GM18526 (cell line): ENCODE measurements around the gene EIF4B.

Experiments
- POLR2A ChIP-seq: IDR thresholded peaks from 3 replicates; pipeline ENCODE4 v1.6.1; 2011; ENCODE audit not compliant: insufficient read length; ENCODE audit errors: extremely low read depth

The EIF4B gene

DNA sequence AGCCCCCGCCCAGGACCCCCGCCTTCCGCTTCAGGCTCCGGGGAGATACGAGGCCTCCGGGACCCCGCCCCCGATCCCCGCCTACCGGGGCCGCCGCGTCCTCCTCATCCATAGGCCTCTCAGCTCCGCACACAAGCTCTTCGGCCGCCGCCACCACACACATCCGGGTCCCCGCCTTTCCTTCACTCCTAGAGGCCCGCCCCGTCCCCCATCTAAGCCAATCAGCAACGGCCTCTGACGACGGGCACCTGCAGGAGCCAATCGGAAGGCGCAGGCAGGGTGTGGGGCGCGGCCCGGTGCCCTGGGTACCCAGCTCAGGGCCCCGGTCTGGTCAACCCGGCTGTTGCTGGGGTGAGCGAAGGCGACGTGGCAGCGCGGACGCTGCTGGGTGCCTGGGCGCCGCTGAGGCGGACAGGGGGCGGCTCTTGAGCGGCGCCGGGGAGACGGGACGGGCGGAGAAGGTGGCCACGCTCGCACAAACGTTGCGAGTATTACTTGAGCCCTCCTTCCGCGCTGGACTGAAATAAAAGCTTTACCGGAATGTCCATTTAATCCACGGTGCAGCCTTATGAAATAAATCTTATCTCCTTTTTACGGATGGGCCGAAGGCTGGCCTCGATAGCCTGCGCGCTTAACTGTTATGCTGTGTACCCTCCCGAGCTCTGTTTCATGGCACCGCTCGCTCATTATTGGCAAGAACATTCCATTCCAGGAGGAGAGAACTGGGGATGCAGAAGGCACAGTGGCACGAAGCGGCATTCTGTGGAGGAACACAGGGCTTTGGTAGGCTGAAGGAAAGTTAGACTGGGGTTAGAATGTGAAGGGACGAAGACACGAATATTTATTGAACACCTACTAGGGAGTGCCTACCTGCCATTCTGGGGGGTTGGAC lies 73.2 kb downstream of the EIF4B start, which contains the start of gene SPRYD3:
TSS of gene SPRYD3 (minus strand) at position 165 of the 892 bp plus-strand sequence. CDS start at position 108, 57 bp downstream.
- peak; percentile 95 for TF ChIP-seq POLR2A

DNA sequence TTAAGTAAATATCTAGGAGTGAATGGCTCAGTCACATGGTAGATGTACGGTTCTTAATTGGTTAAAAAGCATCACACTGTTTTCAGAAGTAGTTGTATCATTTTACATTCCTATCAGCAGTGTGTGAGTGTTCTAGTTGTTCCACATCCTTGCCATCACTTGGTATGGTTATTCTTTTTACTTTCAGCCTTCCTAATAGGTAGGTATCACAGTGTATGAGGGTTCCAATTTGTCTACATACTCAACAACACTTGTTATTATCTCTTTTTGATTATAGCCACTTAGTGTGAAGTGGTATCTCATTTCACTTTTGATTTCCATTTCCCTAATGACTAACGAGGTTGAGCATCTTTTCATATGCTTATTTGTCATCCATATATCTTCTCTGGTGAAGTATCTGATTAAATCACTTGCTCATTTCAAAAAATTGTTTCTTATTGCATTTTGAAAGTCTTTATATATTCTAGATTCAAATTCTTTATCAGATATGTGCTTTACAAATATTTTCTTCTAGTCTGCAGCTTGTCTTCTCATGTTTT lies 76.5 kb downstream of the EIF4B start:
- no peak for TF ChIP-seq POLR2A

DNA sequence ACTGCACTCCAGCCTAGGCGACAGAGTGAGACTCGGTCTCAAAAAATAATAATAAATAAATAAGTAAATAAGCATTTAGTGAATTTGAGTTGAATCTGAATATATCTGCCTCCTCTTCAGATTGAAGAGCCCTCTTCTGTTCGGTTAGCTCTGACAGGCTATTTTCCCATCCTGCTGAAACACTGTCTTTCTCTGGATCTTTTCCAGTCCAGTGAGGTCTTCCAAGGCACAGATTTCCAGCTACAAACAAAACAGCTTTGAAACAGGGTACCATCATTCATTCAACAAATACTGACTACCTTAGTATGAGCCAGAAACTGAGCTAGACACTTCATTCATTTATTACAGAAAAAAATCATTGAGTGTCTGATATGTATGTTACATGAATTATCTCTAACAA lies 80.1 kb downstream of the EIF4B start:
- no peak for TF ChIP-seq POLR2A

DNA sequence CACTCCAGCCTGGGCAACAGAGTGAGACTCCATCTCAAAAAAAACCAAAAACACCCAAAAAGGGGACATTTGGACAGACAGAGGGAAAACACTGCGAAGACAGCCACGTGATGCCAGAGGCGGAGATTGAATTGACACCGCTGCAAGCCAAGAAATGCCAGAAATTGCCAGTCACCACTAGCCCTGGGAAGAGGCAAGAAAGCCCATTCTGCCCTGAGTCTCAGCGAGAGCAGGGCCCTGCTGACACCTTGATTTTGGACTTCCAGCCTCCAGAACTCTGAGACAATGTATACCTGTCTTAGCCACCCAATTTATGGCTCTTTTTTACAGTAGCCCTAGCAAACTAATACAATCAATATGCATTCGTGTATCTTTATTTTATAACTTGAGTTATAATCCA lies 83.8 kb downstream of the EIF4B start:
- no peak for TF ChIP-seq POLR2A

DNA sequence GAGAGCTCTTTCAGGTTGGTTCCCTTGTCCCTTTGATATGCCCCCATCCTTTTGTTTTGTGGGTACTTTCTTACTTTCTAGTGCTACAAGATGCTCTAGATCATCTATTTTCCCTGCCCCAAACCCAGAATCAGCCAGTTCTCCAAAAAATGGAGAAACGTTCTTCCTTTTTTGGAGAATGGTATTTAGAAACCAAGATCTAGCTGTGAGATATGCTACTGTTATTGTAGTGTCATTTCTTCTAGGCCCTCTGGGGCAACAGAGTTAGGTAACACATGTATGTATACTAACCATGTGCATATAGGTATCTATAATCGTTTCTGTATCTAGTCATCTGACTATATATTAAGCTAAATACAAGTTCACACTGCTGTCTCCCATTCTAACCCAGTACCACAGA lies 84.3 kb downstream of the EIF4B start:
- no peak for TF ChIP-seq POLR2A

DNA sequence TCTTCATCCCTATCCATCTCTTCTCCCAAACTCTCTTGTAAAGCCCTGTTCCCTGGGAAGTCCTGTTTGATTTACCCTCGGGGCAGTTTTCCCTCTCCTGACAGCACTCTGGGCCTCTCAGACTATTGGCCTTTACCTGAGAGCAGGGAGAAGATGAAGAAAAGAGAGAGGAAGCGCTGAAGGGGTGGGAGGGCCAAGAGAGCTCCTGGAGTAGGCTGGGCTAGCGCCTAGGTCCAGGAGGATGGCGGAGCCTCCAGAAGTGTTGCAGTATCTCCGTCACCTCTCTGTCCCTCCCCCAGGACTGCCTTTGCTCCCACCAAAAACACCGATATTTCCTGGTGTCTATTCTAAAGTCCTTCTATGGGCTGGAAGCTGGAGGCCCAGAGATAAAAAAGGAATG lies 85.5 kb downstream of the EIF4B start:
- TF ChIP-seq POLR2A: no peak
